HCT116 (cell line): ENCODE data around the gene DZIP1L.
"Not testable (repeated sequence)": the region's sequence is repeated elsewhere in the genome, so short reads cannot be mapped to it uniquely, and the experiment has no call there.

Experiments used
- ATF3 ChIP-seq: IDR thresholded peaks from 2 replicates; pipeline ENCODE4 v1.6.1; 2012
- CBX3 ChIP-seq: IDR thresholded peaks from 2 replicates; pipeline ENCODE4 v1.6.1; 2012; ENCODE audit warnings: low read depth
- CEBPB ChIP-seq: IDR thresholded peaks from 2 replicates; pipeline ENCODE4 v1.6.1; 2012; ENCODE audit warnings: low read depth
- CTCF ChIP-seq, 3 experiments: fragments of 200-600 bp in 1 of 3; sonication (generic) in 1 of 3; IDR thresholded peaks in 2 of 3; conservative IDR thresholded peaks in 1 of 3; 2 replicates each; pipeline ENCODE4 v1.5.1; 2012 to 2017; ENCODE audit warnings: low read depth in 2 of 3, low read length in 2 of 3, antibody characterized with exemption in 1 of 3, borderline replicate concordance in 1 of 3, control low read depth in 1 of 3, mild to moderate bottlenecking in 1 of 3, mixed read lengths in 1 of 3, mixed run types in 1 of 3, moderate library complexity in 1 of 3; ENCODE audit not compliant: insufficient read depth in 1 of 3
- EZH2 ChIP-seq: fragments of 200-600 bp; sonication (generic); IDR thresholded peaks from 2 replicates; pipeline ENCODE4 v1.6.1; 2017; ENCODE audit warnings: antibody characterized with exemption, mixed run types
- MAX ChIP-seq: IDR thresholded peaks from 2 replicates; pipeline ENCODE4 v1.6.1; 2012
- POLR2AphosphoS5 ChIP-seq: IDR thresholded peaks from 2 replicates; pipeline ENCODE4 v1.6.1; 2011; ENCODE audit warnings: mild to moderate bottlenecking, low read depth, low read length, moderate library complexity
- SIN3A ChIP-seq: IDR thresholded peaks from 2 replicates; pipeline ENCODE4 v1.6.1; 2012; ENCODE audit warnings: low read depth
- SP1 ChIP-seq: IDR thresholded peaks from 2 replicates; pipeline ENCODE4 v1.6.1; 2012; ENCODE audit warnings: low read depth
- ZBTB33 ChIP-seq: IDR thresholded peaks from 2 replicates; pipeline ENCODE4 v1.6.1; 2011; ENCODE audit warnings: mild to moderate bottlenecking, low read length, moderate library complexity; ENCODE audit not compliant: insufficient replicate concordance; ENCODE audit errors: extremely low read depth
- ZFX ChIP-seq: fragments of 450-650 bp; IDR thresholded peaks from 2 replicates; pipeline ENCODE4 v1.6.1; 2017

GRCh38 chr3:138142181-138142580 is 26.8 kb upstream of the DZIP1L start:
- not testable (repeated sequence) for TF ChIP-seq SIN3A; CTCF (IDR thresholded peaks at IDR 0.05 in 2 of 3, conservative IDR thresholded peaks at IDR 0.05 in 1 of 3; ENCODE audit: borderline replicate concordance in 1 of 3, insufficient read depth in 1 of 3, low read depth in 2 of 3, low read length in 2 of 3); EZH2; MAX; CBX3; CEBPB; POLR2AphosphoS5; SP1; ZFX; ZBTB33; ATF3
